Naive thymus-derived CD4-positive, alpha-beta T cell (primary cell): ENCODE results near the gene KRTAP1-3. TPM values are rescaled to one million over a fixed set of nuclear protein-coding genes. Genes with fewer than 3 reads are reported as not detected.
"Not testable (repeated sequence)": the region's sequence is repeated elsewhere in the genome, so short reads cannot be mapped to it uniquely, and the experiment has no call there.

Experiments used
- ATAC-seq: fragments of 150-1000 bp; cut with Tn5 transposase; 2 replicates; pipeline ENCODE4 v1.10.0; 2021; ENCODE audit warnings: mild to moderate bottlenecking, moderate library complexity
- CTCF ChIA-PET: fragments of 350-600 bp; sonication (Branson Sonifier 250); formaldehyde crosslinking; loops from one replicate; lab custom pipeline; 2021; ENCODE audit warnings: antibody characterized with exemption; lab: Charles Lee
- POLR2A ChIA-PET: fragments of 350-600 bp; sonication (Branson Sonifier 250); formaldehyde crosslinking; loops from one replicate; lab custom pipeline; 2021; ENCODE audit warnings: antibody characterized with exemption, inconsistent platforms; lab: Charles Lee
- DNase-seq, 9 donors: peaks; one replicate each; pipeline versions ENCODE4 v3.0.0 to v3.0.0-alpha.2; 2020 to 2022; ENCODE audit warnings: mixed read lengths in 1 of 9
- H3K27ac ChIP-seq: one replicate; pipeline ENCODE4 v1.7.0; 2013; ENCODE audit warnings: mild to moderate bottlenecking, low read depth, low read length, moderate library complexity
- H3K27me3 ChIP-seq, 2 donors: one replicate each; pipeline ENCODE4 v1.7.0; 2013; ENCODE audit warnings: low read length in 2 of 2, mild to moderate bottlenecking in 2 of 2, moderate library complexity in 2 of 2; ENCODE audit not compliant: control insufficient read depth in 2 of 2, insufficient read depth in 2 of 2
- H3K36me3 ChIP-seq, 3 experiments: 1 replicate in 2 of 3; 2 replicates in 1 of 3; pipeline ENCODE4 v1.7.0; 2013; ENCODE audit warnings: low read length in 3 of 3, mild to moderate bottlenecking in 3 of 3, moderate library complexity in 1 of 3; ENCODE audit not compliant: insufficient read depth in 3 of 3, control insufficient read depth in 2 of 3
- H3K4me1 ChIP-seq, 2 donors: one replicate each; pipeline ENCODE4 v1.7.0; 2013; ENCODE audit warnings: low read length in 2 of 2, mild to moderate bottlenecking in 2 of 2, moderate library complexity in 1 of 2; ENCODE audit not compliant: control insufficient read depth in 2 of 2, insufficient read depth in 2 of 2
- H3K4me3 ChIP-seq: 2 replicates; pipeline ENCODE4 v1.7.0; 2013; ENCODE audit warnings: mild to moderate bottlenecking, low read length
- H3K9me3 ChIP-seq, 3 experiments: 1 replicate in 2 of 3; 2 replicates in 1 of 3; pipeline ENCODE4 v1.7.0; 2013; ENCODE audit warnings: low read length in 3 of 3; ENCODE audit not compliant: control insufficient read depth in 2 of 3
- H3K27ac Mint-ChIP-seq, 9 donors: one replicate each; pipeline ENCODE4 v1.8.0; 2020 to 2022; ENCODE audit warnings: mixed read lengths in 9 of 9, mild to moderate bottlenecking in 8 of 9, moderate library complexity in 5 of 9, inconsistent platforms in 2 of 9
- H3K27me3 Mint-ChIP-seq, 5 donors: one replicate each; pipeline ENCODE4 v1.8.0; 2021 to 2022; ENCODE audit warnings: mixed read lengths in 5 of 5, mild to moderate bottlenecking in 1 of 5
- H3K36me3 Mint-ChIP-seq, 5 donors: one replicate each; pipeline ENCODE4 v1.8.0; 2020 to 2022; ENCODE audit warnings: mixed read lengths in 5 of 5, mild to moderate bottlenecking in 3 of 5, inconsistent platforms in 1 of 5
- H3K4me1 Mint-ChIP-seq, 7 donors: one replicate each; pipeline ENCODE4 v1.8.0; 2020 to 2022; ENCODE audit warnings: mixed read lengths in 7 of 7, mild to moderate bottlenecking in 3 of 7, inconsistent platforms in 1 of 7
- H3K4me3 Mint-ChIP-seq, 10 donors: one replicate each; pipeline ENCODE4 v1.8.0; 2020 to 2022; ENCODE audit warnings: mild to moderate bottlenecking in 10 of 10, mixed read lengths in 10 of 10, moderate library complexity in 6 of 10, inconsistent platforms in 2 of 10
- H3K9me3 Mint-ChIP-seq, 11 donors: one replicate each; pipeline ENCODE4 v1.8.0; 2020 to 2022; ENCODE audit warnings: mixed read lengths in 11 of 11, mild to moderate bottlenecking in 4 of 11, inconsistent platforms in 1 of 11, moderate library complexity in 1 of 11
- intact Hi-C, 2 donors: fragments of 100-400 bp; cut with micrococcal nuclease; formaldehyde crosslinking; loops; one replicate each; pipeline ENCODE4 v1.15.1; 2023
- polyA plus RNA-seq, 2 donors: library from polyadenylated mRNA; unstranded; fragments of 300-500 nt; fragmentation: Illumina TruSeq; gene quantifications; one replicate each; pipeline ENCODE4 v1.2.3, GENCODE V29; 2021
- total RNA-seq, 6 experiments: library from RNA in 5 of 6; stranded (reverse) in 5 of 6; gene quantifications; 1 replicate in 5 of 6; 2 replicates in 1 of 6; pipeline ENCODE4 v1.2.3 and lab custom pipeline; 2021 to 2026

KRTAP1-3 gene
- total and polyA plus RNA-seq, 7 experiments from 2014 or later = not detected

DNA sequence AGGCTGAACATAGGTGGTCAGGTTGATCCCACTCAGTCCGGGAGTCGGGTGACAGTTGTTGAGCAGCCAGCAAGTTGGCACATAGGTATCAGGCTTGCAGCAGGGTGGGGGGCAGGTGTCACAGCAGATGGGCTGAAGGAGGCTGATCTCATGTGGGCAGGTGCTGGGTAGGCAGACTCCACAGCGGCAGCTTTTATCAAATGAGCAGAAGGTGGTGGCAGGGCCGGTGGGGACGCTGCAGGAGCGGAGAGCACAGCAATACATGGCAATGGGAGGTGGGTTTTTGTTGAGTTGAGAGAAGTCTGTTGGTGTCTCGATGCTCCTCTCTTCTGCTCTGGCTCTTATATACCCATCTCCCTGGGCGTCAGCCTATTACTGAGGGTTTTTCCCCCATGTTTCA lies 25.9 kb downstream of the KRTAP1-3 start, which contains the start of gene KRTAP3-1:
Gene KRTAP3-1 (minus strand): TSS at position 318 of the 400 bp plus-strand sequence. CDS start 54 bp downstream, at position 264.
- ATAC-seq (no peak), DNase-seq (no peak)
- Histone ChIP-seq H3K4me1 (no peaks in the 10 kb centered on the region), H3K36me3 (no peaks in the 10 kb centered on the region), H3K4me3 (no peak within 1 kb of the TSS), H3K27me3 (no peaks in the 10 kb centered on the region), H3K9me3 (no peaks in the 10 kb centered on the region), H3K27ac (no peak within 1 kb of the TSS)
- Mint-ChIP-seq H3K36me3 (no peaks in the 10 kb centered on the region), H3K9me3 (no peaks in the 10 kb centered on the region), H3K4me3 (no peak within 1 kb of the TSS), H3K27ac (peak within 1 kb of the TSS in 1 of 9 donors; percentile 39), H3K27me3 (peaks cover 0 to 7% (median 4%) of the 10 kb centered on the region in 5 donors), H3K4me1 (no peaks in the 10 kb centered on the region)
- intact Hi-C loops = no loop called here
- POLR2A ChIA-PET = no interaction called here
- CTCF ChIA-PET = no interaction called here

DNA sequence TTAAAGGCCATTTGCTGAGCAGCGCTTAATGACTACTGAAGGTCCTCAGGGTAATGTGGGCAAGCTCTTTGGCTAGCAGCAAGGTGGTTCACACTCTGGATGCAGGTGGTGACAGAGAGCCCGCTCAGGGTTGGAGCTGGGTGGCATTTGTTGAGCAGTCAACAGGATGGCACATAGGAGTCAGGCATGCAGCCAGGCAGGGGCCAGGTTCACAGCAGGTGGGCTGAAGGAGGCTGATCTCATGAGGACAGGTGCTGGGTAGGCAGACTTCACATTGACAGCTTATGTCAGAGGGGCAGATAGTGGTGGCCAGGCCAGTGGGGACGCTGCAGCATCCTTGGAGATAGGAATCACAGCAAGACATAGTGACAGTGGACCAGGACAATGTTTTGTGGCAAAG lies 30.3 kb downstream of the KRTAP1-3 start:
- Histone ChIP-seq H3K4me3 (no peak overlapping the region), H3K27me3 (no peaks in the 10 kb centered on the region), H3K9me3 (no peaks in the 10 kb centered on the region), H3K27ac (no peak overlapping the region), H3K36me3 (no peaks in the 10 kb centered on the region), H3K4me1 (no peaks in the 10 kb centered on the region)
- no peak for DNase-seq
- Mint-ChIP-seq H3K9me3 (peaks cover 0 to under 1% (median 0%) of the 10 kb centered on the region in 11 donors), H3K27ac (no peak overlapping the region), H3K4me1 (no peaks in the 10 kb centered on the region), H3K36me3 (no peaks in the 10 kb centered on the region), H3K4me3 (no peak overlapping the region), H3K27me3 (peaks cover 0 to 12% (median 5%) of the 10 kb centered on the region in 5 donors)
- intact Hi-C loops = no loop called here
- POLR2A ChIA-PET = no interaction called here
- CTCF ChIA-PET = no interaction called here
- ATAC-seq = no peak

DNA sequence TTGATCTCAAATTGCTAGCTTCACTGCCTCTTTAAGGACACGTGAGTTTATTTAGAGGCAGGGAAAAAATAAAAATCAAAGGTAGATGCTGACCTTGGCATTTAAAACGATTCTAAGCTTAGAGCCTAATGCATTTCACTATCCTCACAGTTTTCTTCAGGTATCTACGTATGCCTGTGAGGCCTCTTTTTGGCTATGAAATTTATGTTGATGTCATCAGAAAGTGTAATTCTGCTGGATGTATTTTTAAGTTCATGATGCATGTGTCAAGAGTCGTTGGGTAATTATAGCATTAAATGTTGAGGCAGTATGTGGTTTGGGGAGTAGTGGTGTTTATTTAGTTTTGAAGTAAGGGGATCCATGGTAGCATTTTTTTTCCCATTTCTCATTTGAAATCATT lies 30.7 kb downstream of the KRTAP1-3 start:
- no peak for DNase-seq
- Histone ChIP-seq H3K4me1 (no peaks in the 10 kb centered on the region), H3K27ac (no peak overlapping the region), H3K27me3 (no peaks in the 10 kb centered on the region), H3K36me3 (no peaks in the 10 kb centered on the region), H3K4me3 (no peak overlapping the region), H3K9me3 (no peaks in the 10 kb centered on the region)
- Mint-ChIP-seq H3K9me3 (peaks cover 0 to 1% (median 0%) of the 10 kb centered on the region in 11 donors), H3K4me1 (no peaks in the 10 kb centered on the region), H3K36me3 (no peaks in the 10 kb centered on the region), H3K4me3 (no peak overlapping the region), H3K27ac (no peak overlapping the region), H3K27me3 (peaks cover 1 to 12% (median 10%) of the 10 kb centered on the region in 5 donors)
- intact Hi-C loops = no loop called here
- ChIA-PET POLR2A (no interaction called here), CTCF (no interaction called here)
- no peak for ATAC-seq

DNA sequence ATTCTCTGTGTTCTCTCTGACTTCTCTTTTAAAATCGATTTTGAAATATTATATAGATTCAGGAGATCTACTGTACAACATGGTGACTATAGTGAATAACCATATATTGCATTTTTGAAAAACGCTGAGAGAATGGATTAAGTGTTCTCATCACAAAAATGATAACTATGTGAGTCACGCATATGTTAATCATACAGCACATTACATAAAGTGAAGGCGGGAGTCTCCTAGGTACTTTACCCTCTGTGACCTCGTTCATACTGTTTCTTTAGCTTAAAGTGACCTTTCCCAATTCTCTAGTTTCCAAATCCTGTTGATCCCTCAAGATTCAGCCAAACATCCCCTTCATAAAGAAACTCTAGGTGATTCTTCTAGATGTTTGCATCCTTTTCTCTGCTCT lies 31.9 kb downstream of the KRTAP1-3 start:
- Histone ChIP-seq H3K36me3 (no peaks in the 10 kb centered on the region), H3K4me3 (no peak overlapping the region), H3K27ac (no peak overlapping the region), H3K27me3 (no peaks in the 10 kb centered on the region), H3K4me1 (no peaks in the 10 kb centered on the region), H3K9me3 (no peaks in the 10 kb centered on the region)
- ChIA-PET CTCF (no interaction called here), POLR2A (no interaction called here)
- H3K27ac Mint-ChIP-seq = no peak overlapping the region
- H3K27me3 Mint-ChIP-seq = peaks cover 6 to 23% (median 17%) of the 10 kb centered on the region in 5 donors
- intact Hi-C loops = no loop called here
- DNase-seq (no peak), ATAC-seq (no peak)
- H3K9me3 Mint-ChIP-seq = peaks cover 0 to 1% (median 0%) of the 10 kb centered on the region in 11 donors
- no peaks in the 10 kb centered on the region for H3K4me1 Mint-ChIP-seq
- H3K4me3 Mint-ChIP-seq = no peak overlapping the region
- H3K36me3 Mint-ChIP-seq = no peaks in the 10 kb centered on the region

- H3K27me3 ChIP-seq = no peaks in the 10 kb centered on the region
- H3K36me3 ChIP-seq = no peaks in the 10 kb centered on the region
- no peak overlapping the region for H3K4me3 ChIP-seq
- CTCF ChIA-PET = no interaction called here
- intact Hi-C loops = no loop called here
- no peaks in the 10 kb centered on the region for H3K9me3 ChIP-seq
- Mint-ChIP-seq H3K27ac (no peak overlapping the region), H3K9me3 (peaks cover 0 to 1% (median 0%) of the 10 kb centered on the region in 11 donors), H3K4me3 (no peak overlapping the region), H3K27me3 (peaks cover 9 to 33% (median 26%) of the 10 kb centered on the region in 5 donors), H3K36me3 (no peaks in the 10 kb centered on the region), H3K4me1 (no peaks in the 10 kb centered on the region)
- H3K27ac ChIP-seq = no peak overlapping the region
- ATAC-seq (no peak), DNase-seq (no peak)
- no peaks in the 10 kb centered on the region for H3K4me1 ChIP-seq
- POLR2A ChIA-PET = no interaction called here
These were observed 32.9 kb downstream of the KRTAP1-3 start for GRCh38 chr17:41001795-41002194.

DNA sequence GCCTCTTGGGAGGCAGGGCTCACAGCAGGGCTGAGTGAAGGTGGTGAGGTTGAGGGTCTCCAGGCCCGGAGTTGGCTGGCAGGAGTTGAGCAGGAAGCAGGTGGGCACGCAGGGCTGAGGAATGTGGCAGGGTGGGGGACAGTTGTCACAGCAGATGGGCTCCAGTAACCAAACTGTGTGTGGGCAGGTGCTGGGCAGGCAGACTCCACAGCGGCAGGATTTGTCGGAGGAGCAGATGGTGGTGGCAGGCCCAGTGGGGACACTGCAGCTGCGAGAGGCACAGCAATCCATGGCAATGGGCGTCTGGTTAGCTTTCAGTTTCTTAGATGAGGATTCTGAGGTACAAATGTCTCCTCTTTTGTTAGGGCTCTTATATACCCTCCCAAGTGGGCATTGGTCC lies 35.1 kb downstream of the KRTAP1-3 start, which contains the start of gene KRTAP3-2:
Gene KRTAP3-2 (minus strand): TSS at position 344 of the 400 bp plus-strand sequence. CDS start 53 bp downstream, at position 291.
- H3K27ac Mint-ChIP-seq, H3K9me3 ChIP-seq, H3K4me3 ChIP-seq, H3K9me3 Mint-ChIP-seq, H3K27me3 ChIP-seq, H3K4me1 Mint-ChIP-seq, POLR2A ChIA-PET, DNase-seq, ATAC-seq, H3K4me3 Mint-ChIP-seq, CTCF ChIA-PET, intact Hi-C loops, H3K27ac ChIP-seq, H3K36me3 ChIP-seq, H3K4me1 ChIP-seq, H3K36me3 Mint-ChIP-seq: not testable (repeated sequence)
- H3K27me3 Mint-ChIP-seq = peaks cover 18 to 40% (median 36%) of the 10 kb centered on the region in 5 donors

- no peak for ATAC-seq
- H3K27ac ChIP-seq = no peak overlapping the region
- H3K4me3 ChIP-seq = no peak overlapping the region
- no peaks in the 10 kb centered on the region for H3K9me3 ChIP-seq
- no peak for DNase-seq
- peaks cover 0 to 4% of the 10 kb centered on the region in 2 donors for H3K27me3 ChIP-seq
- no peaks in the 10 kb centered on the region for H3K36me3 ChIP-seq
- H3K36me3 Mint-ChIP-seq = peaks cover 0 to 3% (median 0%) of the 10 kb centered on the region in 5 donors
- H3K4me1 ChIP-seq = no peaks in the 10 kb centered on the region
- H3K27me3 Mint-ChIP-seq = peaks cover 22 to 53% (median 48%) of the 10 kb centered on the region in 5 donors
- POLR2A ChIA-PET = no interaction called here
- H3K27ac Mint-ChIP-seq = no peak overlapping the region
- CTCF ChIA-PET = no interaction called here
- no peaks in the 10 kb centered on the region for H3K4me1 Mint-ChIP-seq
- intact Hi-C loops = no loop called here
- H3K4me3 Mint-ChIP-seq = no peak overlapping the region
- H3K9me3 Mint-ChIP-seq = peaks cover 0 to 1% (median 0%) of the 10 kb centered on the region in 11 donors
These were observed 37.3 kb downstream of the KRTAP1-3 start for GRCh38 chr17:40997361-40997760.
